ENCODE results near the gene PAX9. TPM values are rescaled to one million over a fixed set of nuclear protein-coding genes. Genes with fewer than 3 reads are reported as not detected.
A peak's percentile ranks its signal among the peaks of the same experiment; 100 is the strongest.

Gene PAX9
- total and polyA plus RNA-seq, 2 of the 13 experiments (the other 11 are each of a cell fraction or from before 2014, with no cell fraction given) = 0.03 TPM; not detected in 1

GRCh38 chr14:36647824-36648753, 13.6 kb upstream of the PAX9 start (continued):
- no peak; the same call in 1 of the 2 replicates for TF ChIP-seq SMAD1 (CRISPR knock-in tag; IDR thresholded peaks at IDR 0.05; ENCODE audit: borderline replicate concordance, low read depth)
- no peak for TF ChIP-seq GMEB2 (CRISPR knock-in tag; IDR thresholded peaks at IDR 0.05; ENCODE audit: low read depth)
- no peak; the same call in 1 of the 2 replicates for TF ChIP-seq ATF3 (CRISPR knock-in tag; IDR thresholded peaks at IDR 0.05)
- no peak for TF ChIP-seq SMARCE1 (IDR thresholded peaks at IDR 0.05; ENCODE audit: borderline replicate concordance)
- no peak for TF ChIP-seq ZNF24 (IDR thresholded peaks at IDR 0.05)
- no peak for TF ChIP-seq ZNF720 (CRISPR knock-in tag; IDR thresholded peaks at IDR 0.05)
- no peak for TF ChIP-seq SYNCRIP (IDR thresholded peaks at IDR 0.05; ENCODE audit: insufficient read depth, low read depth, low read length)
- TF ChIP-seq DDIT3 (CRISPR knock-in tag; IDR thresholded peaks at IDR 0.05) = no peak
- no peak; the same call in 1 of the 2 replicates for TF ChIP-seq EEA1 (CRISPR knock-in tag; IDR thresholded peaks at IDR 0.05; ENCODE audit: borderline replicate concordance)
- TF ChIP-seq RORA (CRISPR knock-in tag; IDR thresholded peaks at IDR 0.05) = no peak
- 0 out of 2 replicates have a peak, but pooled peaks have one; percentile 17 for TF ChIP-seq GATAD2A (CRISPR knock-in tag; IDR thresholded peaks at IDR 0.05)
- no peak for TF ChIP-seq ZNF615 (CRISPR knock-in tag; IDR thresholded peaks at IDR 0.05; ENCODE audit: borderline replicate concordance)
- TF ChIP-seq HNRNPK (IDR thresholded peaks at IDR 0.05; ENCODE audit: low read depth, low read length, poor library complexity, severe bottlenecking) = no peak
- peak; percentile 39; the same call in 1 of the 2 replicates for TF ChIP-seq ARHGAP35 (CRISPR knock-in tag; IDR thresholded peaks at IDR 0.05; ENCODE audit: borderline replicate concordance)
- TF ChIP-seq POGK (CRISPR knock-in tag; conservative IDR thresholded peaks at IDR 0.05) = peak; percentile 82; the same call in 1 of the 2 replicates
- no peak for TF ChIP-seq ZFP1 (CRISPR knock-in tag; IDR thresholded peaks at IDR 0.05)
- 0 out of 2 replicates have a peak, but pooled peaks have one; percentile 21 for TF ChIP-seq RXRB (CRISPR knock-in tag; IDR thresholded peaks at IDR 0.05; ENCODE audit: borderline replicate concordance)
- no peak for TF ChIP-seq NR2F1 (CRISPR knock-in tag; IDR thresholded peaks at IDR 0.05)
- peak; percentile 23; the same call in 1 of the 2 replicates for TF ChIP-seq ZMYM4 (CRISPR knock-in tag; IDR thresholded peaks at IDR 0.05)
- peak; percentile 25; the same call in 1 of the 2 replicates for TF ChIP-seq FOXK1 (CRISPR knock-in tag; IDR thresholded peaks at IDR 0.05; ENCODE audit: borderline replicate concordance, low read depth)
- 0 out of 2 replicates have a peak, but pooled peaks have one; percentile 85 for TF ChIP-seq ZFP90 (CRISPR knock-in tag; IDR thresholded peaks at IDR 0.05; ENCODE audit: borderline replicate concordance)
- peak; percentile 57; the same call in 1 of the 2 replicates for TF ChIP-seq MXD1 (CRISPR knock-in tag; IDR thresholded peaks at IDR 0.05)
- no peak for TF ChIP-seq ZNF597 (CRISPR knock-in tag; IDR thresholded peaks at IDR 0.05)

Measured in HepG2 (cell line).